Measurements from ENCODE around the gene IQCK. TPM values are rescaled to one million over a fixed set of nuclear protein-coding genes. Genes with fewer than 3 reads are reported as not detected.

IQCK gene
- total and polyA plus RNA-seq, 2 experiments from 2014 or later = 13.2 to 13.9 TPM

DNA sequence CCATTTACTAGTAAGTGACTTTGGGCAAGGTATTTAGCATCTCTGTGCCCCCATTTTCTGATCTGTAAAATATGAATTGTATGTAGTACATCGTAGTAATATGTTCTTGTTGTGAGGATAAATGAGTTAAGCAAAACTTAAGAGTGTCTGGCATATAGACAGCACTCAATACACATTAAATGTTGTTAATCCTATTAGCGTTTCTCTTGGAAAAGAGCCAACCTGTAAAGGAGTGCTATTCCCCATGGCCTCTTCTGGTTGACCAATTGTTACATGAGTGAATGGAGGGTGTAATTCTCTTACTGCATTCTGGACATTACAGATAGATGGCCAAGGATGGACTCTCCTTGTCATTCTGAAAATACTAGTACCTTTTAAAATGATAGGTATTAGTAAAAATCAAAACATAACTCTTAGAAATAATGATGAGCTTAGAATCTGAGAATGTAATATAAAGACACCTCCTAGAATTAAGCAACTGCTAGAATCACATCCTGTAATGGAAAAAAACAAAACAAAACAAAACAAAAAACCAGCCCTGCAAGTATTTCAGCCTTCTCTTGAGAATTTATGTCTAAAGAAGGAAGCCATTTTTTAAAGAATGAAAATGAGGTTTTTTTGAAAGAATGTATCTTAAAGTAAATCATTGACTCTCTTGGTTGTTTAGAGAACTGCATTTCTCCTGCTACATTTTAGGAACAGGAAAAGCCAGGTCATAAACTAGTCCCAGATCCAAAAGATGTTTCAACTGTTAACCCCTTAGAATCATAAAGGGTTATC lies 30.5 kb downstream of the IQCK start:
- H3K9me3 ChIP-seq (ENCODE audit: low read depth) = no peaks in the 10 kb centered on the region
- no peak overlapping the region for H3K27ac ChIP-seq

GRCh38 chr16:19749571-19750080 lies 31.6 kb downstream of the IQCK start:
- H3K4me1 ChIP-seq (ENCODE audit: low read depth) = peaks cover 19% of the 10 kb centered on the region
- no peaks in the 10 kb centered on the region for H3K27me3 ChIP-seq
- TF ChIP-seq CTCF (IDR thresholded peaks at IDR 0.05; ENCODE audit: low read depth, low read length) = no peak
- no peak overlapping the region for H3K27ac ChIP-seq
- no peaks in the 10 kb centered on the region for H3K9me3 ChIP-seq (ENCODE audit: low read depth)
- H3K4me3 ChIP-seq = no peak overlapping the region
- DNase-seq (ENCODE audit: low read depth in 1 of 2, low spot score in 1 of 2) = no peak
- H3K36me3 ChIP-seq = no peaks in the 10 kb centered on the region

More for the DNA sequence above, 30.5 kb downstream of the IQCK start:
- no peak for DNase-seq (ENCODE audit: low read depth in 1 of 2, low spot score in 1 of 2)
- Histone ChIP-seq H3K4me3 (no peak overlapping the region), H3K4me1 (ENCODE audit: low read depth) (peaks cover 19% of the 10 kb centered on the region), H3K36me3 (no peaks in the 10 kb centered on the region), H3K27me3 (no peaks in the 10 kb centered on the region)
- TF ChIP-seq CTCF (IDR thresholded peaks at IDR 0.05; ENCODE audit: low read depth, low read length) = no peak

DNA sequence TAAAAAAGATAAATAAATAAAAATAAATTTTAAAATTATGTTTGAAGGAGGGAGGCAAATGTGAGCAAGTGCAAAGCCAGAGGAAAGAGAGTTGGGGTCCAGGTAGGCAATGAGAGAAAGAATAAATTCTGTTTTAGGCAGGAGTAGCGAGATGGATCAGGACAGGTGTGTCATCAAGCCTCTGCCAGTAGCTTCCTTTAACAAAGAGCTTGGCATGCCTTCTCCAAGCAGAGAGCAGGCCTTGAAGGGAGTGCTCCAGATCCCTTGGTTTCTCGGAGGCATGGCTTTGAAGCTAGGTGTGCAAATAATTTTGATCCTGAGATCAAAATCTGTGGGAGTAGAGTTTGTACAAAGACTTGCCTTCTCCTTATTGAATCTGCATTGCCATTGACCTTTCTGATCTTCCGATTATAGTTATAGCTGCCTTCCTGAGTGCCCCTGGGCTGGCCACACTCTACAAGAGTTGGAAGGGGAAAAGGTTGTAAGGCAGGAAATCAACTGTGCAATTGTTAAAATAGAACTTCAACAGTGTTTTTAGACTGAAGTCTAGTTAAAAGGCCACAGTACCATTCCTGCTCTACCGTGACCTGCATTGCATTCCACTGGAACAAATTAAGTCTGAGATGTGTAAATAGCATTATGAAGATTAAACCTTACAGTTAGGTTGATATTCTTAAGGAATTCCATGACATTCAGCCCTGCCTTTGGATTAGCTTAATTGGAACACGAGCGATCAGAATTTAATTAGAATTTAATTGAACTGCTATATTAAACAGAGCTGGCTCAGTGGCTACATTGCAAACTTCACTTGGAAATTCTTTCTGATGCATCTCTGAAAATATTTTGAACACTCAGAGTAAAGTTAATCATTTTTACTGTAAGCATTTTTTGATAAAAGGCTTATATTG lies 33.7 kb downstream of the IQCK start:
- no peak for DNase-seq (ENCODE audit: low read depth in 1 of 2, low spot score in 1 of 2)
- Histone ChIP-seq H3K36me3 (no peaks in the 10 kb centered on the region), H3K4me3 (no peak overlapping the region), H3K4me1 (ENCODE audit: low read depth) (peaks cover 11% of the 10 kb centered on the region), H3K27me3 (no peaks in the 10 kb centered on the region), H3K27ac (no peak overlapping the region), H3K9me3 (ENCODE audit: low read depth) (no peaks in the 10 kb centered on the region)
- no peak for TF ChIP-seq CTCF (IDR thresholded peaks at IDR 0.05; ENCODE audit: low read depth, low read length)

DNA sequence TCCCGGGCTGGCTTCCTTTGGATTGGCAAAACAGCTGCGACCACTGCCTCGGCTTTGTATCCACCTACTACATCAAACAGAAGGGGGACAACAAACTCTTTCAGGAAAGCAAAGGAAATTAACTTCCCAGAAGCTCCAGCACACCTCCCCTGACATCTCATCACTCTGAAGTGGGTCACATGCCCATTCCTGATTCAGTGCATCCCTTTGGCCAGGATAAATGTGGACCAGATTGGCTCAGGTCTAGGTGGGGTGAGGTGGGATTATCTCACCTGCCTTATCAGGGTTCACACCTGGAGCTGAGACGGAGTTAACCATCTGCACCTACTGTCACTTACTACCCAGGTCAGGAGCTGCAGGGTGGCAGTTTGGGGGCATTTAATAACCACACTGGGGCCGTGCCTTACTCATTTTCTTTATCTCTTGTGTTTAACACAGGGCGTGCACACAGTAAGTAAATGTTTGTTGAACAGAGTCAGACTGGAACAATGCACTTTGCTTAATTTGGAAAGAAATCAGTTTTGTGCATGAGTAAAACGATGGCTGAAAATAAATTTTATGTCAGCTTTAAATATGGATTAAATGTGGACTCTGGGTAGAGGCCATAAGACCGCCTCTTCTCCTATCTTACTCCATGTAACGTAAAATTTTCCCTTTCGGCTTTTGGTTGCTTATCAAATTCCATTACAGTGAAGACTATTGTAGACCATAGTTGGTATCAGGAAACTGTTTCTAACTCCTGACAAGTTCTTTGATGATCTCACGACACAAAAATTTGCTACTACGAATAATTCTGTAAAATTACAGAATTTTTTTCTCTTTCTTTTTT lies 36.0 kb downstream of the IQCK start:
- Histone ChIP-seq H3K4me3 (no peak overlapping the region), H3K27ac (no peak overlapping the region), H3K4me1 (ENCODE audit: low read depth) (no peaks in the 10 kb centered on the region), H3K36me3 (no peaks in the 10 kb centered on the region), H3K27me3 (no peaks in the 10 kb centered on the region), H3K9me3 (ENCODE audit: low read depth) (no peaks in the 10 kb centered on the region)
- peak in 1 of 2 donors; percentile 86 for DNase-seq (ENCODE audit: low read depth in 1 of 2, low spot score in 1 of 2)
- TF ChIP-seq CTCF (IDR thresholded peaks at IDR 0.05; ENCODE audit: low read depth, low read length) = no peak

GRCh38 chr16:19754644-19755036 lies 36.6 kb downstream of the IQCK start:
- no peaks in the 10 kb centered on the region for H3K4me1 ChIP-seq (ENCODE audit: low read depth)
- no peak for TF ChIP-seq CTCF (IDR thresholded peaks at IDR 0.05; ENCODE audit: low read depth, low read length)
- no peaks in the 10 kb centered on the region for H3K36me3 ChIP-seq
- no peaks in the 10 kb centered on the region for H3K9me3 ChIP-seq (ENCODE audit: low read depth)
- H3K27ac ChIP-seq = no peak overlapping the region
- no peak for DNase-seq (ENCODE audit: low read depth in 1 of 2, low spot score in 1 of 2)
- no peak overlapping the region for H3K4me3 ChIP-seq
- no peaks in the 10 kb centered on the region for H3K27me3 ChIP-seq
